HEK293T (cell line): ENCODE measurements around the gene ADAMTS17.

Experiments used
- CTCF ChIA-PET: fragments of 350-600 bp; formaldehyde crosslinking; extraction: SDS; loops from one replicate; lab custom pipeline; 2021; ENCODE audit warnings: antibody characterized with exemption, inconsistent platforms; lab: Yijun Ruan, JAX
- POLR2A ChIA-PET: fragments of 350-600 bp; formaldehyde crosslinking; extraction: SDS; loops from one replicate; lab custom pipeline; 2020; ENCODE audit warnings: antibody characterized with exemption, inconsistent platforms; lab: Yijun Ruan, JAX
- DNase-seq: peaks from one replicate; pipeline ENCODE4 v3.0.0; 2012; ENCODE audit warnings: mixed read lengths; ENCODE audit errors: extremely low spot score
- ARNT ChIP-seq: fragments of 450-650 bp; IDR thresholded peaks from 2 replicates; pipeline ENCODE4 v1.6.1; 2017; ENCODE audit warnings: mild to moderate bottlenecking
- BHLHE40 ChIP-seq: fragments of 450-650 bp; IDR thresholded peaks from 2 replicates; pipeline ENCODE4 v1.6.1; 2016; ENCODE audit warnings: mild to moderate bottlenecking, moderate library complexity, borderline replicate concordance
- CTBP1 ChIP-seq: fragments of 450-650 bp; IDR thresholded peaks from 2 replicates; pipeline ENCODE4 v1.6.1; 2016; ENCODE audit warnings: borderline replicate concordance
- ELF4 ChIP-seq: fragments of 450-650 bp; IDR thresholded peaks from 2 replicates; pipeline ENCODE4 v1.6.1; 2017; ENCODE audit warnings: antibody characterized with exemption
- FOXA1 ChIP-seq: fragments of 450-650 bp; IDR thresholded peaks from 2 replicates; pipeline ENCODE4 v1.6.1; 2016; ENCODE audit warnings: mild to moderate bottlenecking
- FOXK2 ChIP-seq: fragments of 450-650 bp; IDR thresholded peaks from 2 replicates; pipeline ENCODE4 v1.6.1; 2016; ENCODE audit warnings: mild to moderate bottlenecking
- FOXM1 ChIP-seq: fragments of 450-650 bp; IDR thresholded peaks from 2 replicates; pipeline ENCODE4 v1.6.1; 2017; ENCODE audit warnings: mild to moderate bottlenecking, borderline replicate concordance
- HDGF ChIP-seq: fragments of 450-650 bp; IDR thresholded peaks from 2 replicates; pipeline ENCODE4 v1.6.1; 2017; ENCODE audit warnings: antibody characterized with exemption, borderline replicate concordance
- L3MBTL2 ChIP-seq: fragments of 450-650 bp; conservative IDR thresholded peaks from 2 replicates; pipeline ENCODE4 v1.6.1; 2016; ENCODE audit warnings: mild to moderate bottlenecking
- LEF1 ChIP-seq: fragments of 450-650 bp; IDR thresholded peaks from 2 replicates; pipeline ENCODE4 v1.6.1; 2017; ENCODE audit warnings: mild to moderate bottlenecking, borderline replicate concordance
- NFRKB ChIP-seq: fragments of 450-650 bp; IDR thresholded peaks from 2 replicates; pipeline ENCODE4 v1.6.1; 2016; ENCODE audit warnings: mild to moderate bottlenecking, moderate library complexity
- SP1 ChIP-seq: fragments of 450-650 bp; IDR thresholded peaks from 2 replicates; pipeline ENCODE4 v1.6.1; 2017
- SUZ12 ChIP-seq: fragments of 450-650 bp; IDR thresholded peaks from 2 replicates; pipeline ENCODE4 v1.6.1; 2016; ENCODE audit warnings: mild to moderate bottlenecking
- TARDBP ChIP-seq: fragments of 450-650 bp; IDR thresholded peaks from 2 replicates; pipeline ENCODE4 v1.6.1; 2016
- ZNF384 ChIP-seq: fragments of 450-650 bp; IDR thresholded peaks from 2 replicates; pipeline ENCODE4 v1.6.1; 2016
- TF ChIP-seq, protein P1 (sequence below): fragments of 450-650 bp; IDR thresholded peaks from 2 replicates; pipeline ENCODE4 v1.6.1; 2016

ADAMTS17 gene

DNA sequence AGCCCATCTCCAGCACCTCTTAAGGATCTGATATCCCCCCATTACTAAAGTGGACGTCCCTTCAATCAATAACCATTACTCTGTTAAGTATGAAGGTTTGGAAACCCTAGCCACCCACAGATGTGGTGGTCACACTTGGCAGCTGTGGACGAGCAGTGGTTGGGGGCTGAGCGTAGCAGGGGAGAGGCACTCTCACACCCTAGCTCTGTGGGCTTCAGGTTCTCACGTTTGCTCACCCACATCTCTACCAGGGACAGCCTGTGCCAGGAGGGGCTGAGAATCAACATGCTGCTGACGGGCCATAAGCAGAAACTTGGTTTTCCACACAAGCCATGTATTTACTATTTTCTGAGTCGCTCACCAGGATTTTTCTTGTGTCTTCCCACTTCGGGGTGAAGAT is 287.2 kb downstream of the ADAMTS17 start:
- no peak for DNase-seq
- POLR2A ChIA-PET, result no interaction called here
- CTCF ChIA-PET, result no interaction called here
- no peak for TF ChIP-seq NFRKB
- no peak for TF ChIP-seq CTBP1
- no peak for TF ChIP-seq BHLHE40
- TF ChIP-seq ARNT, result no peak

DNA sequence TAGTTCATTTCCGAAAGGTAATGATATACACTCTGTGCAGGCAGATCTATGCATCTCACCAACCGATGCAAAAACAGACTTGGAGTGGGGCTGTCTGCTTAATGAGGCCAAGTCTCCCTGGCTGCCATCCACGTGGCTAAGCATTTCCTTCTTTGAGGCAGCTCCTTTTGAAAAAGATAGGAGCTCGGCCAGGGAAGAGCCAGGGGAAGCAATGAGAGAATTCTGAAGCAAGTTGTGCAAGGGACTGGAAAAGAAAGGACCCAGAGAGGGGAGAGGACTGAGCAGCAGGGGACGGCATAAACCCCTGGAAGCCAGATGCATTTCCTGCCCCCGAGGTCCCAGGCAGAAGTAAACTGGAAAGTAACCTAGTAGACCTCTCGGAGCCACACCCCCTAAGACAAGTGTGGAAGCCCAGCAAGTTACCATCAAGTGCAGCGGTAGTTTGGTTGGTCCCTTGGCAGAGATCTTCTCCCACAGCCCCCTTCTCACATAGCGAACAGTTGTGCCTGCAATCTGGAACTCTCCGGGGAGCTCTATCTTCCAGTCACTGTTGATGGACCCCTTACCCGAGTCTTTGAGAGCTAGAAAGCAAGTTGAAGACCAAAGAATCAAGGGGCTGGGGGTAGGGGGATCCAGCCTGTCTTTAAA is 288.2 kb downstream of the ADAMTS17 start:
- TF ChIP-seq FOXK2, result no peak
- no peak for TF ChIP-seq TARDBP
- TF ChIP-seq FOXA1, result no peak
- TF ChIP-seq NFRKB, result no peak
- TF ChIP-seq, protein P1, sequence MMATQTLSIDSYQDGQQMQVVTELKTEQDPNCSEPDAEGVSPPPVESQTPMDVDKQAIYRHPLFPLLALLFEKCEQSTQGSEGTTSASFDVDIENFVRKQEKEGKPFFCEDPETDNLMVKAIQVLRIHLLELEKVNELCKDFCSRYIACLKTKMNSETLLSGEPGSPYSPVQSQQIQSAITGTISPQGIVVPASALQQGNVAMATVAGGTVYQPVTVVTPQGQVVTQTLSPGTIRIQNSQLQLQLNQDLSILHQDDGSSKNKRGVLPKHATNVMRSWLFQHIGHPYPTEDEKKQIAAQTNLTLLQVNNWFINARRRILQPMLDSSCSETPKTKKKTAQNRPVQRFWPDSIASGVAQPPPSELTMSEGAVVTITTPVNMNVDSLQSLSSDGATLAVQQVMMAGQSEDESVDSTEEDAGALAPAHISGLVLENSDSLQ, result no peak
- TF ChIP-seq CTBP1, result no peak
- no peak for TF ChIP-seq HDGF
- no peak for TF ChIP-seq ELF4
- TF ChIP-seq L3MBTL2, result no peak
- no peak for TF ChIP-seq BHLHE40
- DNase-seq, result no peak
- CTCF ChIA-PET, result no interaction called here
- POLR2A ChIA-PET, result no interaction called here

DNA sequence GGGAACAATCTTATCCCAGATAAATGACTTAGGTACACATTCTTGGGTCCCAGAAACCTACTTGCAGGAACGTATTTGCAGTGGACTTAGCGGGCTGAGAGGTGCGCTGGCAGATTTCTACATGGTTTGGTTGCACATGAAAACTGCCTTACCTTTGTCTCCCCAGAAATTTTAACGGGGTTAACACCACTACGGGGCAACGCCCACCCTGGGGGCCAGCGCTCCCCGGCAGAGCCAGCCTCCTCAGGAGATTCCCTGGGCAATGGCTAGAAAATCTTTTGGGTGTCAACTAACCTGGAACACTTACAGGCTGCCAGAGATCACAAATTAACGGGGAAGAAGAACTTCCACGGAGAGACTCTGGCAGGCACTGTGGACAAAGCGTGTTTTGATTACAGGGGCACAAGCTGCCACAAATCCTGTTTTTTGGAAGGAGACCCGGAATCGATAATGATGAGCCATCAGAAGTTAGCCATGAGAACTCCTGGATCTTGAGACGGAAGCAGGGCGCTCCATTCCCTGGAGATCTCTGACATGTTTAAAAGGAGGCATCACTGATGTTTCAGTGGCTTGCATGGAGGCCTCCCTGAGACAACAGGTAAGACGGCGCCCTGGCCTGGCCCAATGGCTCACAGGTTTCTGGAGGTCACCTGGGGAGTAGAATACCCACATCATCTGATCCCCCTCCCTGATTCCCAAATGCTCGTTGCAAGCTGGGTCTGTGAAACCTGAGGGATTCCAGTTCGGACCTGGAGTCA is 288.9 kb downstream of the ADAMTS17 start:
- ChIA-PET POLR2A (no interaction called here), CTCF (no interaction called here)
- TF ChIP-seq CTBP1 (no peak), FOXM1 (no peak), SP1 (no peak), HDGF (no peak), TARDBP (no peak), SUZ12 (no peak)
- no peak for DNase-seq

DNA sequence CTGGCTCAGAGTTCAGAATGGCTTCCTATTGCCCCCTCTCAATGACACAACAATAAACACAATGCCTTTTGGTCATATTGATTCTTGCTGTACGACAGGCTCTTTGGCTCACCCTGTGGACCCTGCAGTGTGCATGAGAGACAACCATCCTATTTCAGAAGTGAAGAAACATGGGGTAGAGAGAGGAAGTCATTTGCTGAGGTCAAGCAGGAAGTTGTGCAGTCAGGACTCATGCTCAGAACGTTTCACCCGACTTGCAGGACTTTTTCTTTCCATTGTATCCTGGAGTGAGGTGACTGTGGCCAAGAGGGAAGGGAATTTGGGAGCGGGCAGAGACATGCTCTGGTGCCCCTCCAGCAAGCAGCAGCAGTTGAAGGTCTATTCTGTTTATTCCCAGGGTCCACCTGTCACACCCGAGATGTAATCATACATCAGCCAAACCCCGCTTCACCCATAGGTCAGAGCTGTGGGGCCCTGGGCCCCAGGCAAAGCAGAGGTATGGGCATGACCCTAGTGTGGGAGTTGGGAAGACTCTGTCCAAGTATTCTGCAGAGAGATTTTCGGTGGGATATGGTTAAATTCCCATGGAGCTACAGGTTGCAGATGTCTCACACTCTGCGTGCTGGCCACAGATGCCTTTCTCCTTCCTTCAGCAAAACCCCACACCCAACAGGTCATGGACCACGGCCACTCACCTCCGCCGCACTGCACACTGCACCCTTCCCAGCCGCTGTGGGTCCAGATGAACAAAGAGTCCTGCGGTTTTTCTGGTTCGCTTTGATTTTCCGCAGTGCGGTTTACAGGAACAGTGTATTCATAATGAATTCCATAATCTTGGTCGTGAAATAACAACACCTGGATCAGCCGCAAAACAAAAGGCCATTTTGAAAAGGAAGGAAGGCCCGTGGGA is 290.6 kb downstream of the ADAMTS17 start:
- POLR2A ChIA-PET, result no interaction called here
- TF ChIP-seq FOXA1 (no peak), ARNT (no peak), TARDBP (no peak), FOXK2 (no peak), CTBP1 (no peak), SP1 (no peak), LEF1 (no peak), ZNF384 (no peak), NFRKB (no peak), ELF4 (no peak), BHLHE40 (no peak), L3MBTL2 (no peak)
- TF ChIP-seq, protein P1, result no peak
- CTCF ChIA-PET, result no interaction called here
- DNase-seq, result no peak

DNA sequence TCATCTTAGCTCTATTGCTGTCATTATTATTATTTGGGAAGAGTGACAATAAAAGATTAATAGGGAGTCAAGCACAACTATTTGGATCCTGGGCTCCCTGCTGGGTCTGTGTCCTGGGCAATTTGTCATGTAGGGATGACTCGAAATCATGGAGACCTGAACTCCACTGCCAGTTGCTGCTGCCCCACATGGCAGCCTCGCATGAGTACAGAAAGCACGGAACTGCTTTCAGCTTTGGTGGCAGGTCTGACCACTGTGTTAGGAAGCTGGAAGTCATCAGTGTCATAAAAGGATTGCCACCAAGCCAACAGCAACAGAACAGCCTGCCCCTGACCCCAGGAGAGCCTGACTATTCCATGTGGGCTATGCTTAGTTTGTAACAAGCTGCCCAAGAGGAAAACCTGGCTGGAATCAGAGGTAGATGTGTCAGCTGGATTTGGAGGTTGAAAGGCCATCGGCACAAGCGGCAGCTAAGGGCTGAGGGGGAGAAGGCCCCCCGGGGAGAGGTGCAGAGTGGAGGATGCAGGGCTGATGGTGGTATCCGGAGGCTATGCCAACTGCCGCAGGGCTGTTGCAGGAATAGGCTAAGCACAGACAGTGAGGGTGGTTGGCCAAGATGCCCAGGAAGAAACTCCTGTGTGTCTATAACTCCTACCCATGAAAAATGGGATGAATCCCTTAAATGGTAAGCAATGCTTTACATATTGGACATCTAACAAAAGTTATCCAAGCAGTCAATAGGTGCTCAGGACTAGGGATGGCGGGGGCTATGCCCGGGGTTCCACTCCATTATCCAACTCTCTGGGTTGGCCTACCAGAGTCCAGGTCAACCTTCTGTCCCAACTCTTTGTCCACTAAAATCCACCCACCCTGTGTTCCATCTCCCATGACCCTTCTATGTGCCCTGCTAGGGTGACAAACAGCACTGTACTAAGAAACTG is 291.6 kb downstream of the ADAMTS17 start:
- DNase-seq, result no peak
- POLR2A ChIA-PET, result no interaction called here
- CTCF ChIA-PET, result no interaction called here
- no peak for TF ChIP-seq CTBP1

DNA sequence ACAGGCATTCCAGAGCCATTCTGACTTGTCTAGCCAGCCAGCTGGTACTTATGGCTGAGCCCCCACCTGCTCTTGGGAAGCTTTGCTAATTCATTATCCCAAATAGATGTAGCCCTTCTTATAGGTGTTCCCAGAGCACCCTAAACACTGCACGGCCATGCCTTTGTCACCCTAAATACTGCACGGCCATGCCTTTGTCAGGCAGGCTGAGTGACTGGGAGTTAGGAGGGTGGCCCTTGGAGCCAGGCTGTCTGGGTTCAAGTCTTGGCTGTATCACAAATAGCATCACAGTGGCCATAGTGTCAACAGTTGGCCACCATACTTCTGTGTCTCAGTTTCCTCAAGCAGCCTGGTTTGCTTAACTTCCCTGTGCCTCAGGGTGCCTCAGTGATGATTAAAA is 292.3 kb downstream of the ADAMTS17 start:
- DNase-seq, result no peak
- TF ChIP-seq HDGF (no peak), TARDBP (no peak), SP1 (no peak), NFRKB (no peak), BHLHE40 (no peak)
- CTCF ChIA-PET, result no interaction called here
- POLR2A ChIA-PET, result no interaction called here
